Erythroblast (primary cell): Measurements from ENCODE around the gene SUSD3.

Experiments used
- DNase-seq, 2 experiments: peaks; one replicate each; lab custom pipeline; 2025; lab: John Stamatoyannopoulos, UW
- GATA1 ChIP-seq: IDR thresholded peaks from 2 replicates; pipeline ENCODE4 v1.6.1; 2011; ENCODE audit warnings: low read depth, mild to moderate bottlenecking, control low read depth, low read length, moderate library complexity
- POLR2A ChIP-seq: IDR thresholded peaks from 2 replicates; pipeline ENCODE4 v1.6.1; 2011; ENCODE audit warnings: mild to moderate bottlenecking, low read length

SUSD3 gene

GRCh38 chr9:93125331-93125894, 66.9 kb downstream of the SUSD3 start:
- DNase-seq, result no peak
- TF ChIP-seq POLR2A (no peak), GATA1 (no peak)

- TF ChIP-seq POLR2A (no peak), GATA1 (no peak)
- DNase-seq, result no peak
Observed at GRCh38 chr9:93126151-93126781, 67.8 kb downstream of the SUSD3 start.

GRCh38 chr9:93126825-93127368, 68.4 kb downstream of the SUSD3 start:
- no peak for DNase-seq
- TF ChIP-seq POLR2A (no peak), GATA1 (no peak)

- DNase-seq, result no peak
- TF ChIP-seq GATA1 (no peak), POLR2A (no peak)
Observed at GRCh38 chr9:93127395-93127911, 69.0 kb downstream of the SUSD3 start.

GRCh38 chr9:93128011-93128714, 69.7 kb downstream of the SUSD3 start:
- DNase-seq, result no peak
- TF ChIP-seq POLR2A (no peak), GATA1 (no peak)

GRCh38 chr9:93128715-93129224, 70.3 kb downstream of the SUSD3 start:
- no peak for DNase-seq
- no peak for TF ChIP-seq GATA1
- no peak for TF ChIP-seq POLR2A

- no peak for DNase-seq
- no peak for TF ChIP-seq POLR2A
- no peak for TF ChIP-seq GATA1
Observed at GRCh38 chr9:93129286-93129685, 70.8 kb downstream of the SUSD3 start.

GRCh38 chr9:93129691-93130500, 71.4 kb downstream of the SUSD3 start:
- no peak for DNase-seq
- no peak for TF ChIP-seq POLR2A
- TF ChIP-seq GATA1, result no peak

GRCh38 chr9:93130861-93131481, 72.5 kb downstream of the SUSD3 start:
- TF ChIP-seq POLR2A (no peak), GATA1 (no peak)
- no peak for DNase-seq

- DNase-seq, result no peak
- no peak for TF ChIP-seq POLR2A
- no peak for TF ChIP-seq GATA1
Observed at GRCh38 chr9:93131599-93132286, 73.2 kb downstream of the SUSD3 start.

GRCh38 chr9:93132287-93132927, 73.9 kb downstream of the SUSD3 start:
- no peak for DNase-seq
- TF ChIP-seq GATA1 (no peak), POLR2A (no peak)

- TF ChIP-seq POLR2A (no peak), GATA1 (no peak)
- DNase-seq, result no peak
Observed at GRCh38 chr9:93132946-93133680, 74.6 kb downstream of the SUSD3 start.
